ENCODE data around the gene TUBGCP4. TPM values are rescaled to one million over a fixed set of nuclear protein-coding genes. Genes with fewer than 3 reads are reported as not detected.

Gene TUBGCP4
- total RNA-seq (2013) = 4.5 TPM
- polyA plus RNA-seq = 1 to 10 TPM; 4.7 to 7.6 (median 6.1) TPM
- 4.2 and 8.2 TPM in 2 replicates for polyA minus RNA-seq
- 1.7 to 15.6 (median 5.6) reads per million in 11 experiments for total RNA-seq

DNA sequence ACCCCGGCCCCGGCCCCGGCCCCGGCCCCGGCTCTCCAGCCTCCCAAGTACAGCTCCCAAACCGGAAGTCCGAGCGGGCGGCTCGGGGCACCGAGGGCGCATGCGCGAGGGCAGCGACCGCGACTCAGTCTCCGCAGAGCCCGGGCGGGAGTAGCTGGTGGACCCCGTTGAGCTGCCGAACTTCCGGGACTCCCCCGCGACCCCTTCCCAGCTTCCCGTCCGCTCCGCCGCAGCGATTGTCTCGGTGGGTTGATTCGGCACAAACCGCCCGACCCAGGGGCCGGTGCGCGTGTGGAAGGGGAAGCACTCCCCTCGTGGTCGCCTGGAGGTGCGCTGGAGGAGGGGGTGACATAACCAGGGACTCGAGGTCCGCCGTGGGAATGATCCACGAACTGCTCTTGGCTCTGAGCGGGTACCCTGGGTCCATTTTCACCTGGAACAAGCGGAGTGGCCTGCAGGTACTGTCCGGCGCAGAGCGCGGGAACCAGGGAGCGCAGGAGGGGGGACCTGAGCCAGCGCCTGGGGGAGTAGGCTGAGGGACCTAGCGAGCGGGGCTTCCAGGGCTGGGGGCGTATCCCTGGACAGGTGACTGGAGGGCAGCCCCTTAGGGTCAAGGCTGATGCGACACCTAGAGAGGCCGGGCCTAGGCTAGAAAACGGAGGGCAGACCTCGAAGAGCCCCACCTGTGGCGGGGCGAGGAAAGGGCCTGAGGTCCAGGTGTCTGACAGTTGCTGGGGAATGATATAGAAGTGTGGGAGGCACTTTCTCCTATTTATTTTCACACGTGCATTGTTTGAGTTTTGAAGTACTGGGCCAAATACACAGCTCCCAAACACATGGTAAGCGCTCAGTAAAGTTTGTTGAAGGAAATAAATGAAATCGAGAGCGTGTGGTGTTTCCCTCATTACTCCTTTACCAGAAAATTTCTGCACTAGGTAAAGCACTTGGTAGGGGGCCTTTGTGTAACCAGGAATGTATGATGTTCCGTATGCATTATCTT is at the start of gene TUBGCP4, which contains the start of gene ZSCAN29:
Gene TUBGCP4 (plus strand): TSS at position 127 of the 1,000 bp plus-strand sequence. CDS start 254 bp downstream, at position 381.
Gene ZSCAN29 (minus strand): TSS at position 69 of the 1,000 bp plus-strand sequence. CDS start 1,130 bp downstream, outside the sequence.
- under 1% methylated on average over 47 of the region's 66 CpGs for WGBS (ENCODE audit: insufficient coverage)
- H3K36me3 ChIP-seq (replicated peaks in 1 of 2; ENCODE audit: control insufficient read depth in 1 of 2, insufficient read depth in 2 of 2, low read length in 2 of 2) = peaks cover 8 to 18% of the 10 kb centered on the region in 2 donors
- Mint-ChIP-seq H3K36me3 (peaks cover 26 to 29% of the 10 kb centered on the region in 2 donors), H3K27ac (peak within 1 kb of the TSS; percentile 50 to 90 (median 82)), H3K9me3 (peaks cover 2 to 6% (median 3%) of the 10 kb centered on the region in 7 donors), H3K27me3 (ENCODE audit: low read depth in 3 of 3) (peaks cover 0 to 4% (median 0%) of the 10 kb centered on the region in 3 donors), H3K4me1 (peaks cover 46% of the 10 kb centered on the region), H3K4me3 (peak within 1 kb of the TSS; percentile 94 to 97)
- peak within 1 kb of the TSS; percentile 85 for H3K9ac ChIP-seq (ENCODE audit: insufficient read depth, low read length, poor library complexity, severe bottlenecking)
- peak; percentile 67 to 76 (median 74) for DNase-seq
- intact Hi-C loops (cut with micrococcal nuclease) = no loop called here
- no peaks in the 10 kb centered on the region for H3K9me3 ChIP-seq (replicated peaks in 1 of 2; ENCODE audit: control insufficient read depth in 1 of 2, insufficient read depth in 1 of 2, low read length in 2 of 2)
- H3K27me3 ChIP-seq (ENCODE audit: control insufficient read depth in 2 of 2, insufficient read depth in 2 of 2, low read length in 2 of 2) = no peaks in the 10 kb centered on the region
- peak within 1 kb of the TSS; percentile 90 for H2AFZ ChIP-seq (ENCODE audit: insufficient read depth, low read depth, low read length, poor library complexity, severe bottlenecking)
- H3K4me3 ChIP-seq (replicated peaks in 1 of 3; ENCODE audit: low read depth in 2 of 3, low read length in 3 of 3) = peak within 1 kb of the TSS; percentile 53 to 87 (median 71)
- peak within 1 kb of the TSS; percentile 24 to 82 for H3K27ac ChIP-seq (ENCODE audit: low read depth in 1 of 2, low read length in 2 of 2)
- peaks cover 20 to 32% of the 10 kb centered on the region in 2 donors for H3K4me1 ChIP-seq (ENCODE audit: control insufficient read depth in 1 of 2, insufficient read depth in 2 of 2, low read length in 2 of 2)
- peaks cover 32% of the 10 kb centered on the region for H3K79me2 ChIP-seq (ENCODE audit: insufficient read depth, low read length)
- TF ChIP-seq, protein P1, sequence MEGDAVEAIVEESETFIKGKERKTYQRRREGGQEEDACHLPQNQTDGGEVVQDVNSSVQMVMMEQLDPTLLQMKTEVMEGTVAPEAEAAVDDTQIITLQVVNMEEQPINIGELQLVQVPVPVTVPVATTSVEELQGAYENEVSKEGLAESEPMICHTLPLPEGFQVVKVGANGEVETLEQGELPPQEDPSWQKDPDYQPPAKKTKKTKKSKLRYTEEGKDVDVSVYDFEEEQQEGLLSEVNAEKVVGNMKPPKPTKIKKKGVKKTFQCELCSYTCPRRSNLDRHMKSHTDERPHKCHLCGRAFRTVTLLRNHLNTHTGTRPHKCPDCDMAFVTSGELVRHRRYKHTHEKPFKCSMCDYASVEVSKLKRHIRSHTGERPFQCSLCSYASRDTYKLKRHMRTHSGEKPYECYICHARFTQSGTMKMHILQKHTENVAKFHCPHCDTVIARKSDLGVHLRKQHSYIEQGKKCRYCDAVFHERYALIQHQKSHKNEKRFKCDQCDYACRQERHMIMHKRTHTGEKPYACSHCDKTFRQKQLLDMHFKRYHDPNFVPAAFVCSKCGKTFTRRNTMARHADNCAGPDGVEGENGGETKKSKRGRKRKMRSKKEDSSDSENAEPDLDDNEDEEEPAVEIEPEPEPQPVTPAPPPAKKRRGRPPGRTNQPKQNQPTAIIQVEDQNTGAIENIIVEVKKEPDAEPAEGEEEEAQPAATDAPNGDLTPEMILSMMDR (IDR thresholded peaks at IDR 0.05) = no peak
- peak within 1 kb of the TSS; percentile 94 for H3K4me2 ChIP-seq (replicated peaks; ENCODE audit: extremely low read depth, low read length, poor library complexity, severe bottlenecking)
- no peaks in the 10 kb centered on the region for H4K20me1 ChIP-seq (ENCODE audit: insufficient read depth, low read length)

DNA sequence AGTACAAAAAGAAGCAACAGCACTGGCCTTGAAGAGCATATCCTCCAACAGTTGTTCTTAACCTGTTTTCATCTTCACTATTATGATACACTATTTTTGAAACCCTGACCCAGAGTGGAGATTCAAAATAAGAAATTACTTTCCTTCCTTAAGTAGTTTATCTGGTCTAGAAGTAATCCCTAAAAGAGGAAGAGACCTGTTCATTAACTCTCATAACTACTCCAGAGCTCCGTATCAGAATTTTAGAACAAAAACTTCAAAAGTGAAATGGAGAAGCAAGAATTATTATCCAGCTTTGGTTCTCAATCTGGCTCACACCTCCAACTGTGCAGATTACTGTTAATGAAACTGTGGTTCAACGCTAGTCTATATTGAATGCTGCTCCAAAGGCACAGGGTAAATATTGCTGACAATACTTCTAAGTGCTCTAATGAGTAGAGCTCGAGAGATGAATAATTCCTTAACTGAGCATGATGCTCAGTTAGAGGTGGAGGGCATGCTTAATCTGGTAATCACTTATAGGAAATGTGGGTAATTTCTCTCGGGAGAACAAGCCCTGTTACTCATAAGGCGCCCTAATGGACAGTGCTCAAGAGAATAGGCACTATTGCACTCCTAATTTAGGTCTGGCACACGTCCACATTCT is 45.7 kb upstream of the TUBGCP4 start:
- no peaks in the 10 kb centered on the region for H3K27me3 ChIP-seq (ENCODE audit: control insufficient read depth in 2 of 2, insufficient read depth in 2 of 2, low read length in 2 of 2)
- Mint-ChIP-seq H3K27me3 (ENCODE audit: low read depth in 3 of 3) (peaks cover 2 to 9% (median 4%) of the 10 kb centered on the region in 3 donors), H3K27ac (peak overlapping the region in 1 of 7 donors; percentile 15), H3K36me3 (peaks cover 2 to 5% of the 10 kb centered on the region in 2 donors), H3K9me3 (peaks cover 0 to 5% (median 0%) of the 10 kb centered on the region in 7 donors), H3K4me1 (peaks cover 17% of the 10 kb centered on the region), H3K4me3 (no peak overlapping the region)
- no peak overlapping the region for H2AFZ ChIP-seq (ENCODE audit: insufficient read depth, low read depth, low read length, poor library complexity, severe bottlenecking)
- peaks cover 10 to 15% of the 10 kb centered on the region in 2 donors for H3K4me1 ChIP-seq (ENCODE audit: control insufficient read depth in 1 of 2, insufficient read depth in 2 of 2, low read length in 2 of 2)
- H3K9me3 ChIP-seq (replicated peaks in 1 of 2; ENCODE audit: control insufficient read depth in 1 of 2, insufficient read depth in 1 of 2, low read length in 2 of 2) = no peaks in the 10 kb centered on the region
- no peak for DNase-seq
- intact Hi-C loops (cut with micrococcal nuclease) = no loop called here
- WGBS (ENCODE audit: insufficient coverage) = 86% methylated on average over 2 of the region's 6 CpGs
- no peaks in the 10 kb centered on the region for H3K36me3 ChIP-seq (replicated peaks in 1 of 2; ENCODE audit: control insufficient read depth in 1 of 2, insufficient read depth in 2 of 2, low read length in 2 of 2)
- no peak overlapping the region for H3K9ac ChIP-seq (ENCODE audit: insufficient read depth, low read length, poor library complexity, severe bottlenecking)
- H3K79me2 ChIP-seq (ENCODE audit: insufficient read depth, low read length) = peaks cover 15% of the 10 kb centered on the region
- no peak overlapping the region for H3K4me2 ChIP-seq (replicated peaks; ENCODE audit: extremely low read depth, low read length, poor library complexity, severe bottlenecking)
- TF ChIP-seq, protein P1 (IDR thresholded peaks at IDR 0.05) = no peak
- H3K4me3 ChIP-seq (replicated peaks in 1 of 3; ENCODE audit: low read depth in 2 of 3, low read length in 3 of 3) = no peak overlapping the region
- no peak overlapping the region for H3K27ac ChIP-seq (ENCODE audit: low read depth in 1 of 2, low read length in 2 of 2)
- no peaks in the 10 kb centered on the region for H4K20me1 ChIP-seq (ENCODE audit: insufficient read depth, low read length)

Data from CD14-positive monocyte (primary cell).